AG04449 (cell line): ENCODE results near the gene HDAC2.

Experiments used
- CTCF ChIA-PET: fragments of 350-600 bp; formaldehyde crosslinking; extraction: SDS; loops from one replicate; lab custom pipeline; 2021; ENCODE audit warnings: antibody characterized with exemption; lab: Yijun Ruan, JAX
- POLR2A ChIA-PET: fragments of 400-600, 350-600 bp; formaldehyde crosslinking; extraction: SDS; loops from one replicate; lab custom pipeline; 2020; ENCODE audit warnings: antibody characterized with exemption, inconsistent platforms; lab: Yijun Ruan, JAX
- DNase-seq: peaks from one replicate; pipeline ENCODE4 v3.0.0-alpha.2; 2010; ENCODE audit warnings: low read depth, low spot score
- H3K4me3 ChIP-seq: 2 replicates; pipeline ENCODE4 v1.5.1; 2011; ENCODE audit warnings: low read depth, mild to moderate bottlenecking, control low read depth, low read length
- TF ChIP-seq, protein P1 (sequence below): IDR thresholded peaks from one replicate; pipeline ENCODE4 v1.5.1; 2011; ENCODE audit warnings: mild to moderate bottlenecking, moderate library complexity, low read length, control low read depth, inconsistent platforms; ENCODE audit not compliant: insufficient read depth; ENCODE audit errors: missing control alignments

The HDAC2 gene

DNA sequence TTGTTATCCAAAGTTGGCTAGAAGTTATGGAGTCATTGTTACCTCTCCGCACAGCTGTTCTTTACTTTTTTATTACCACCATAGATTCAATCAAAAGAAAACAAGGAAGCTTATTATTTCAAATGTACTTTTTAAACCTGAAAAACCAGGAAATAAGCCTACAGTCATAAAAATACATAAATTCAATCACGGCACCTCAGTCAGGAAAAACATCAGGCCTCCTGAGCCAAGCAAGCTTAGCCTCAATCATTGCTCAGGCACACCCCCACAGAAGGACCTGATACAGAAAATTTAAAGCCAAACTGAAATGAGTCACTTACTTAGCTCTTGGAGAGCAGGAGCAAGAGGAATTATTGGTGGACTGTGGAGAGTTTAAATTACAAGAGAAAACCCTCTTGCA, 69.5 kb downstream of the HDAC2 start:
- ChIA-PET POLR2A (no interaction called here), CTCF (interaction anchor here (1.4 to 2.1 kb wide), 2 partner anchors 8 to 23 kb away, joined by 3 to 10 read pairs; no protein-coding TSS in a partner anchor)
- TF ChIP-seq, protein P1, sequence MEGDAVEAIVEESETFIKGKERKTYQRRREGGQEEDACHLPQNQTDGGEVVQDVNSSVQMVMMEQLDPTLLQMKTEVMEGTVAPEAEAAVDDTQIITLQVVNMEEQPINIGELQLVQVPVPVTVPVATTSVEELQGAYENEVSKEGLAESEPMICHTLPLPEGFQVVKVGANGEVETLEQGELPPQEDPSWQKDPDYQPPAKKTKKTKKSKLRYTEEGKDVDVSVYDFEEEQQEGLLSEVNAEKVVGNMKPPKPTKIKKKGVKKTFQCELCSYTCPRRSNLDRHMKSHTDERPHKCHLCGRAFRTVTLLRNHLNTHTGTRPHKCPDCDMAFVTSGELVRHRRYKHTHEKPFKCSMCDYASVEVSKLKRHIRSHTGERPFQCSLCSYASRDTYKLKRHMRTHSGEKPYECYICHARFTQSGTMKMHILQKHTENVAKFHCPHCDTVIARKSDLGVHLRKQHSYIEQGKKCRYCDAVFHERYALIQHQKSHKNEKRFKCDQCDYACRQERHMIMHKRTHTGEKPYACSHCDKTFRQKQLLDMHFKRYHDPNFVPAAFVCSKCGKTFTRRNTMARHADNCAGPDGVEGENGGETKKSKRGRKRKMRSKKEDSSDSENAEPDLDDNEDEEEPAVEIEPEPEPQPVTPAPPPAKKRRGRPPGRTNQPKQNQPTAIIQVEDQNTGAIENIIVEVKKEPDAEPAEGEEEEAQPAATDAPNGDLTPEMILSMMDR = no peak
- no peak for DNase-seq
- H3K4me3 ChIP-seq = no peak overlapping the region

GRCh38 chr6:113894712-113895674, 76.0 kb downstream of the HDAC2 start:
- ChIA-PET CTCF (interaction anchor here (0.9 to 1.2 kb wide), 2 partner anchors 15 to 485 kb away, joined by 3 read pairs; no protein-coding TSS in a partner anchor), POLR2A (interaction anchor here (0.7 kb wide), 1 partner anchor 1725 kb away, joined by 3 read pairs; no protein-coding TSS in a partner anchor)
- TF ChIP-seq, protein P1 = no peak
- H3K4me3 ChIP-seq = no peak overlapping the region
- no peak for DNase-seq

DNA sequence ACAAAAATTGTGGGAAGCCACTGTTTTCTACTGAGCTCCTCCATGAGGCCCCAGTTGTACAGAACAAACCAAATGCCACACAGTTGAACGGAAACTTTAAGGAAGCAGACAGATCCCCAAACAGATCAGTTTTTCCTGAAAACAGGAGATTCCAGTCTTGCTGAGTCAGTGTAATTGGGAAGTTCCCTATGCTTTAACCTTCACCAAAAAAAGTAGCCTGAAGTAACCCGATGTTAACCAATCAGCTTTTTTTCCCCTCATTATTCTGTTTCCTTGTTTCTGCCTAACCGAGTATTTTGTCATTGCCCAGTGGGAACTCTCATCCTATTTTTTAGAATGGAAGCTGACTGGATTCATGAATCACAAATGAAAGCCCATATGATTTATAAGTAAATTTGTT, 77.1 kb downstream of the HDAC2 start:
- DNase-seq = no peak
- ChIA-PET POLR2A (no interaction called here), CTCF (no interaction called here)
- TF ChIP-seq, protein P1 = no peak
- H3K4me3 ChIP-seq = no peak overlapping the region

DNA sequence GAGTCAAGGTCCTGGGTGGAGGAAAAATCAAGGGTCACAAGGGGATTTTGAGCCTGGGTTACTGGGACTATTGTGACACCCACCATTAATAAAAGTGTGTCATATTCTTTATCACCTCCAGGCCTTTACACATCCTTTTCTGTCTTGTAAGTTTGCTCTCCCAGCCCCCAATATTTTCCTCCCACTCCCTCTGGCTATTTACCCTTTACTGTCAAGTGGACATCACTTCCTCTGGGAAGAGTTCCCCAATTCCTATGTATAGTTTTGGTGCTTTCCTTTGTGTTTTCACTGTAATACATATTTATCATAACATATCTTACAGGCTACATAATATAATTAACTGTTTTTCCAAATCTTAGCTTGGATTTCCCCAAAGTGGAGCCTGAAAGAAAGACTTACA, 77.5 kb downstream of the HDAC2 start:
- TF ChIP-seq, protein P1 = no peak
- ChIA-PET POLR2A (no interaction called here), CTCF (no interaction called here)
- H3K4me3 ChIP-seq = no peak overlapping the region
- no peak for DNase-seq

GRCh38 chr6:113888956-113889630, 81.9 kb downstream of the HDAC2 start:
- TF ChIP-seq, protein P1 = no peak
- no peak for DNase-seq
- no peak overlapping the region for H3K4me3 ChIP-seq
- ChIA-PET CTCF (interaction anchor here (5.3 kb wide), 1 partner anchor 10 kb away, joined by 28 read pairs; no protein-coding TSS in a partner anchor), POLR2A (interaction anchor here (0.6 kb wide), 1 partner anchor 12 kb away, joined by 3 read pairs; no protein-coding TSS in a partner anchor)
